Measurements from ENCODE around the gene BHLHA15. TPM values are rescaled to one million over a fixed set of nuclear protein-coding genes. Genes with fewer than 3 reads are reported as not detected.
A peak's percentile ranks its signal among the peaks of the same experiment; 100 is the strongest.

BHLHA15 gene
- total and polyA plus RNA-seq, 9 of the 15 experiments (the other 6 are each of a cell fraction or from before 2014, with no cell fraction given): 0.22 to 2.0 (median 1.1) TPM; not detected in 4

- Histone ChIP-seq H3K9me3 (replicated peaks; ENCODE audit: control insufficient read depth, insufficient read depth, low read depth, low read length) (no peaks in the 10 kb centered on the region), H3K4me1 (replicated peaks in 1 of 2; ENCODE audit: control insufficient read depth in 2 of 2, insufficient read depth in 2 of 2, low read length in 2 of 2) (peaks cover 0 to 29% of the 10 kb centered on the region in 2 experiments; a peak in 1 of 5 replicates), H3K27me3 (ENCODE audit: control insufficient read depth in 2 of 2, insufficient read depth in 2 of 2, low read length in 2 of 2) (peaks cover 4 to 22% of the 10 kb centered on the region in 2 experiments; a peak in 3 of 5 replicates), H3K9me1 (ENCODE audit: control insufficient read depth, insufficient read depth, low read length) (no peaks in the 10 kb centered on the region), H3K4me3 (no peak overlapping the region), H3K36me3 (ENCODE audit: control insufficient read depth, insufficient read depth, low read length) (no peaks in the 10 kb centered on the region), H3K9ac (ENCODE audit: insufficient read depth in 1 of 2, low read depth in 2 of 2, low read length in 2 of 2) (0 out of 4 replicates have a peak overlapping the region, but pooled peaks of 1 of the 2 experiments have one; percentile 26), H2AFZ (ENCODE audit: low read depth, low read length) (no peak overlapping the region), H3K27ac (ENCODE audit: extremely low read depth, low read depth, low read length) (no peak overlapping the region), H4K20me1 (replicated peaks; ENCODE audit: control insufficient read depth, insufficient read depth, low read length) (0 out of 2 replicates have a peak, but pooled peaks cover 6% of the 10 kb centered on the region), H3K4me2 (ENCODE audit: insufficient read depth, low read length) (no peak overlapping the region), H3K79me2 (ENCODE audit: control insufficient read depth, insufficient read depth, low read length) (no peaks in the 10 kb centered on the region)
- no TSS peak for BruUV-seq (replicated peaks)
- CTCF ChIA-PET (ENCODE audit: low intra/inter-chr PET ratio): no interaction called here
- no peak for TF ChIP-seq TCF7L2 (IDR thresholded peaks at IDR 0.05; ENCODE audit: low read depth, low read length)
- TF ChIP-seq ZBTB12 (CRISPR knock-in tag; IDR thresholded peaks at IDR 0.05): no peak
- 0 out of 2 replicates have a peak, but pooled peaks have one; percentile 32 for TF ChIP-seq POLR2G (IDR thresholded peaks at IDR 0.05; ENCODE audit: low read depth, low read length)
- 38% methylated on average over 25 of the region's 25 CpGs for WGBS (ENCODE audit: insufficient coverage, low coverage, missing lambda C conversion rate)
- ATAC-seq (no peak; the same call in 1 of the 3 replicates), DNase-seq (ENCODE audit: extremely low read depth in 1 of 4, low spot score in 3 of 4) (no peak), FAIRE-seq (no peak)
- intact Hi-C loops (cut with micrococcal nuclease) (no loop called here), in situ Hi-C loops (cut with MboI) (loop anchor here (5.0 kb wide), 1 partner anchor 46 kb away; the partner anchor contains the start of gene BRI3)
- POLR2A ChIA-PET: interaction anchor here (1.0 to 1.8 kb wide), 2 partner anchors 18 to 49 kb away, joined by 3 to 8 read pairs; no protein-coding TSS in a partner anchor
Observed at GRCh38 chr7:98236355-98237185, 25.3 kb downstream of the BHLHA15 start.

Data from K562 (cell line).